Measurements from ENCODE around the gene SNX5. TPM values are rescaled to one million over a fixed set of nuclear protein-coding genes. Genes with fewer than 3 reads are reported as not detected.

SNX5 gene
- total and polyA plus RNA-seq, 2 of the 13 experiments (the other 11 are each of a cell fraction or from before 2014, with no cell fraction given), result 664 to 1,040 TPM

GRCh38 chr20:17961587-17961940 lies 7.0 kb downstream of the SNX5 start:
- H3K27ac ChIP-seq (ENCODE audit: extremely low read length, insufficient read depth, low read length), result peak overlapping the region; percentile 97
- H3K4me1 ChIP-seq (ENCODE audit: insufficient read depth, low read length), result peaks cover 91% of the 10 kb centered on the region
- in situ Hi-C loops (cut with HindIII; ENCODE audit: extremely low pct_ligation_motif_present, low pct_unique_long_range_greater_than_20kb) (no loop called here), intact Hi-C loops (cut with micrococcal nuclease; ENCODE audit: unreplicated experiment) (loop anchor here (10.0 kb wide), 1 partner anchor 313 kb away; no protein-coding TSS in a partner anchor)
- peak overlapping the region; percentile 35; the same call in 1 of the 2 replicates for H3K9ac ChIP-seq (ENCODE audit: insufficient read depth, low read depth, low read length)
- H3K36me3 ChIP-seq (replicated peaks in 1 of 2; ENCODE audit: control insufficient read depth in 1 of 2, insufficient read depth in 2 of 2, low read length in 2 of 2), result peaks cover 4 to 12% of the 10 kb centered on the region in 2 experiments; a peak in 4 of 5 replicates
- H4K20me1 ChIP-seq (ENCODE audit: insufficient read depth, low read length), result peaks cover 99% of the 10 kb centered on the region
- no peaks in the 10 kb centered on the region for H3K9me3 ChIP-seq (ENCODE audit: low read length)
- ChIA-PET POLR2A (interaction anchor here (1.1 to 8.2 kb wide), 5 partner anchors 7 to 34 kb away, joined by 3 to 114 read pairs (median 3); partner anchors contain the start of genes MGME1 and SNX5), CTCF (ENCODE audit: low intra/inter-chr PET ratio, low total read pairs) (no interaction called here)
- WGBS (ENCODE audit: low lambda C conversion rate), result 0% methylated on average over 1 of the region's 1 CpG
- no peak overlapping the region for H2AFZ ChIP-seq (ENCODE audit: low read length)
- H3K27me3 ChIP-seq (ENCODE audit: control insufficient read depth in 1 of 2, insufficient read depth in 2 of 2, low read length in 2 of 2), result no peaks in the 10 kb centered on the region; a peak in 1 of 5 replicates
- ATAC-seq, result no peak
- BruUV-seq (replicated peaks), result no TSS peak
- H3K4me3 ChIP-seq (replicated peaks in 1 of 3; ENCODE audit: insufficient read depth in 1 of 3, low read depth in 2 of 3, low read length in 3 of 3), result peak overlapping the region; percentile 27 to 58 (median 30); a peak in 5 of 6 replicates
- no peak for DNase-seq (ENCODE audit: low spot score)
- FAIRE-seq, result no peak
- peak overlapping the region; percentile 95 for H3K4me2 ChIP-seq (ENCODE audit: low read depth, low read length)
- peaks cover 99% of the 10 kb centered on the region for H3K79me2 ChIP-seq (ENCODE audit: insufficient read depth, low read length)
- TF ChIP-seq NR2C2 (CRISPR knock-in tag; IDR thresholded peaks at IDR 0.05; ENCODE audit: borderline replicate concordance) (peak; percentile 41; the same call in 1 of the 2 replicates), JUND (CRISPR knock-in tag; IDR thresholded peaks at IDR 0.05) (no peak), ZNF749 (CRISPR knock-in tag; IDR thresholded peaks at IDR 0.05; ENCODE audit: borderline replicate concordance) (no peak), PLRG1 (conservative IDR thresholded peaks at IDR 0.05) (no peak), ZBTB46 (CRISPR knock-in tag; IDR thresholded peaks at IDR 0.05; ENCODE audit: borderline replicate concordance) (no peak), ZNF224 (CRISPR knock-in tag; IDR thresholded peaks at IDR 0.05) (no peak), ZNF550 (CRISPR knock-in tag; IDR thresholded peaks at IDR 0.05; ENCODE audit: borderline replicate concordance) (no peak), NR1H2 (CRISPR knock-in tag; IDR thresholded peaks at IDR 0.05; ENCODE audit: borderline replicate concordance, low read depth) (no peak), PAF1 (CRISPR knock-in tag; IDR thresholded peaks at IDR 0.05) (0 out of 2 replicates have a peak, but pooled peaks have one; percentile 29), SNAPC2 (CRISPR knock-in tag; IDR thresholded peaks at IDR 0.05) (0 out of 2 replicates have a peak, but pooled peaks have one; percentile 2), CHD2 (IDR thresholded peaks at IDR 0.05; ENCODE audit: low read depth, low read length) (no peak), POLR2A (IDR thresholded peaks at IDR 0.05; ENCODE audit: insufficient read depth in 1 of 2, low read depth in 2 of 2, low read length in 2 of 2) (peak in 1 of 2 experiments; percentile 21; a peak in 1 of 4 replicates), RBFOX2 (IDR thresholded peaks at IDR 0.05; ENCODE audit: low read depth, low read length) (peak; percentile 35; the same call in 1 of the 2 replicates), NKX3-1 (CRISPR knock-in tag; IDR thresholded peaks at IDR 0.05) (0 out of 2 replicates have a peak, but pooled peaks have one; percentile 4), SRSF9 (IDR thresholded peaks at IDR 0.05; ENCODE audit: borderline replicate concordance, insufficient read depth, low read depth, low read length, poor library complexity, severe bottlenecking) (no peak), NRL (CRISPR knock-in tag; IDR thresholded peaks at IDR 0.05; ENCODE audit: borderline replicate concordance) (no peak), ARID2 (CRISPR knock-in tag; IDR thresholded peaks at IDR 0.05; ENCODE audit: borderline replicate concordance) (0 out of 2 replicates have a peak, but pooled peaks have one; percentile 24), PCBP2 (optimal IDR thresholded peaks at IDR 0.05; ENCODE audit: low read depth, low read length, poor library complexity, severe bottlenecking) (no peak), SRSF4 (IDR thresholded peaks at IDR 0.05; ENCODE audit: low read depth, low read length, poor library complexity, severe bottlenecking) (peak; percentile 10)
